Neural progenitor cell (in vitro differentiated cells): ENCODE results near the gene DPM1. TPM values are rescaled to one million over a fixed set of nuclear protein-coding genes. Genes with fewer than 3 reads are reported as not detected.

Experiments used
- DNase-seq: peaks from one replicate; pipeline ENCODE4 v3.0.0-alpha.2; 2016; ENCODE audit warnings: low spot score
- H2AFZ ChIP-seq: fragments of 200-600 bp; sonication (generic); replicated peaks from 2 replicates; pipeline ENCODE4 v1.6.1; 2016; ENCODE audit warnings: antibody characterized with exemption
- H3F3A ChIP-seq: fragments of 200-600 bp; sonication (generic); 2 replicates; pipeline ENCODE4 v1.6.1; 2016; ENCODE audit warnings: antibody characterized with exemption, low read depth
- H3K27ac ChIP-seq: fragments of 200-600 bp; sonication (generic); 2 replicates; pipeline ENCODE4 v1.5.1; 2016; ENCODE audit warnings: mild to moderate bottlenecking
- H3K27me3 ChIP-seq: fragments of 200-600 bp; sonication (generic); 2 replicates; pipeline ENCODE4 v1.6.1; 2016; ENCODE audit warnings: mild to moderate bottlenecking, moderate library complexity
- H3K36me3 ChIP-seq: fragments of 200-600 bp; sonication (generic); 2 replicates; pipeline ENCODE4 v1.5.1; 2016
- H3K4me1 ChIP-seq: fragments of 200-600 bp; sonication (generic); 2 replicates; pipeline ENCODE4 v1.6.1; 2016; ENCODE audit warnings: mixed run types
- H3K4me2 ChIP-seq: fragments of 200-600 bp; sonication (generic); 2 replicates; pipeline ENCODE4 v1.6.1; 2016
- H3K4me3 ChIP-seq: fragments of 200-600 bp; sonication (generic); 2 replicates; pipeline ENCODE4 v1.5.1; 2016
- H3K79me2 ChIP-seq: fragments of 200-600 bp; sonication (generic); 2 replicates; pipeline ENCODE4 v1.6.1; 2016; ENCODE audit warnings: low read depth
- H3K9ac ChIP-seq: fragments of 200-600 bp; sonication (generic); 2 replicates; pipeline ENCODE4 v1.6.1; 2016
- H3K9me3 ChIP-seq: fragments of 200-600 bp; sonication (generic); 2 replicates; pipeline ENCODE4 v1.5.1; 2016; ENCODE audit warnings: low read depth
- H4K20me1 ChIP-seq: fragments of 200-600 bp; sonication (generic); 2 replicates; pipeline ENCODE4 v1.6.1; 2016; ENCODE audit warnings: low read depth
- H3K27ac Mint-ChIP-seq: 3 replicates; pipeline ENCODE4 v1.8.0; 2021; ENCODE audit warnings: mixed read lengths
- H3K27me3 Mint-ChIP-seq: 2 replicates; pipeline ENCODE4 v1.8.0; 2022; ENCODE audit warnings: low read depth, mild to moderate bottlenecking, inconsistent platforms, moderate library complexity, mixed read lengths; ENCODE audit not compliant: insufficient read depth
- H3K36me3 Mint-ChIP-seq: 3 replicates; pipeline ENCODE4 v1.8.0; 2021; ENCODE audit warnings: mixed read lengths
- H3K4me1 Mint-ChIP-seq: 3 replicates; pipeline ENCODE4 v1.8.0; 2021; ENCODE audit warnings: mixed read lengths
- H3K4me3 Mint-ChIP-seq: 3 replicates; pipeline ENCODE4 v1.8.0; 2021; ENCODE audit warnings: mild to moderate bottlenecking, moderate library complexity, mixed read lengths
- H3K9me3 Mint-ChIP-seq: 3 replicates; pipeline ENCODE4 v1.8.0; 2020; ENCODE audit warnings: mixed read lengths
- CTCF ChIP-seq: fragments of 200-600 bp; sonication (generic); IDR thresholded peaks from 2 replicates; pipeline ENCODE4 v1.5.1; 2017; ENCODE audit warnings: antibody characterized with exemption, mild to moderate bottlenecking
- EZH2 ChIP-seq: fragments of 200-600 bp; sonication (generic); IDR thresholded peaks from 2 replicates; pipeline ENCODE4 v1.6.1; 2017; ENCODE audit warnings: antibody characterized with exemption, mild to moderate bottlenecking, moderate library complexity
- EZH2phosphoT487 ChIP-seq: fragments of 200-600 bp; sonication (generic); IDR thresholded peaks from 2 replicates; pipeline ENCODE4 v1.6.1; 2017; ENCODE audit warnings: antibody characterized with exemption
- total RNA-seq: library from RNA; depleted of rRNA; stranded (reverse); fragments of >200 nt; gene quantifications from 2 replicates; pipeline ENCODE4 v1.2.3, GENCODE V29; 2015; ENCODE audit warnings: low replicate concordance

DPM1 gene
- total RNA-seq, 1 donor from 2014 or later: 173 TPM

- peaks cover 5% of the 10 kb centered on the region for H3F3A ChIP-seq
Observed at GRCh38 chr20:50959543-50960126, 1.3 kb upstream of the DPM1 start.

GRCh38 chr20:50958615-50959542 is 547 bp upstream of the DPM1 start, which contains the start of gene MOCS3:
Gene MOCS3 (plus strand): TSS chr20:50958818. CDS start chr20:50958843, 25 bp downstream.
- peaks cover 4% of the 10 kb centered on the region for H3K36me3 ChIP-seq
- TF ChIP-seq CTCF: no peak
- TF ChIP-seq EZH2: no peak
- TF ChIP-seq EZH2phosphoT487: no peak
- H3K36me3 Mint-ChIP-seq: peaks cover 11% of the 10 kb centered on the region
- H3K27ac Mint-ChIP-seq: peak within 1 kb of the TSS; percentile 100
- no peaks in the 10 kb centered on the region for H3K9me3 ChIP-seq
- H3K4me3 Mint-ChIP-seq: peak within 1 kb of the TSS; percentile 100
- H3F3A ChIP-seq: peaks cover 5% of the 10 kb centered on the region
- H3K27ac ChIP-seq: peak within 1 kb of the TSS; percentile 96
- peak within 1 kb of the TSS; percentile 98 for H2AFZ ChIP-seq
- peaks cover 58% of the 10 kb centered on the region for H4K20me1 ChIP-seq
- peak within 1 kb of the TSS; percentile 98 for H3K9ac ChIP-seq
- peaks cover 4% of the 10 kb centered on the region for H3K27me3 Mint-ChIP-seq
- no peaks in the 10 kb centered on the region for H3K27me3 ChIP-seq
- peaks cover 13% of the 10 kb centered on the region for H3K4me1 ChIP-seq
- H3K79me2 ChIP-seq: peaks cover 78% of the 10 kb centered on the region
- peaks cover 32% of the 10 kb centered on the region for H3K4me1 Mint-ChIP-seq
- H3K4me2 ChIP-seq: peak within 1 kb of the TSS; percentile 92
- peak within 1 kb of the TSS; percentile 94 for H3K4me3 ChIP-seq
- peak; percentile 94 for DNase-seq
- no peaks in the 10 kb centered on the region for H3K9me3 Mint-ChIP-seq

More at GRCh38 chr20:50959543-50960126, 1.3 kb upstream of the DPM1 start:
- no peak overlapping the region for H2AFZ ChIP-seq
- Mint-ChIP-seq H3K27ac (no peak overlapping the region), H3K36me3 (peaks cover 11% of the 10 kb centered on the region), H3K9me3 (no peaks in the 10 kb centered on the region), H3K4me1 (peaks cover 32% of the 10 kb centered on the region), H3K4me3 (peak overlapping the region; percentile 100), H3K27me3 (peaks cover 4% of the 10 kb centered on the region)
- peaks cover 13% of the 10 kb centered on the region for H3K4me1 ChIP-seq
- H3K36me3 ChIP-seq: peaks cover 4% of the 10 kb centered on the region
- TF ChIP-seq EZH2 (no peak), CTCF (no peak), EZH2phosphoT487 (no peak)
- H3K9ac ChIP-seq: peak overlapping the region; percentile 98
- peaks cover 50% of the 10 kb centered on the region for H4K20me1 ChIP-seq
- DNase-seq: no peak
- H3K79me2 ChIP-seq: peaks cover 70% of the 10 kb centered on the region
- H3K4me2 ChIP-seq: peak overlapping the region; percentile 92
- H3K4me3 ChIP-seq: peak overlapping the region; percentile 94
- H3K27ac ChIP-seq: no peak overlapping the region
- H3K9me3 ChIP-seq: no peaks in the 10 kb centered on the region
- no peaks in the 10 kb centered on the region for H3K27me3 ChIP-seq

- Histone ChIP-seq H3K27me3 (no peaks in the 10 kb centered on the region), H3K9me3 (no peaks in the 10 kb centered on the region), H3K4me3 (peak overlapping the region; percentile 94), H3K9ac (peak overlapping the region; percentile 98), H4K20me1 (peaks cover 70% of the 10 kb centered on the region), H3F3A (peaks cover 5% of the 10 kb centered on the region), H3K79me2 (peaks cover 94% of the 10 kb centered on the region), H2AFZ (no peak overlapping the region), H3K4me1 (peaks cover 13% of the 10 kb centered on the region), H3K36me3 (peaks cover 4% of the 10 kb centered on the region), H3K4me2 (peak overlapping the region; percentile 92), H3K27ac (no peak overlapping the region)
- Mint-ChIP-seq H3K4me1 (peaks cover 32% of the 10 kb centered on the region), H3K9me3 (no peaks in the 10 kb centered on the region), H3K27ac (peak overlapping the region; percentile 100), H3K4me3 (peak overlapping the region; percentile 100), H3K36me3 (peaks cover 9% of the 10 kb centered on the region), H3K27me3 (peaks cover 4% of the 10 kb centered on the region)
- TF ChIP-seq EZH2phosphoT487 (no peak), CTCF (no peak), EZH2 (no peak)
- DNase-seq: no peak
Observed at GRCh38 chr20:50957276-50957675, 1.1 kb downstream of the DPM1 start.
